Right lobe of liver (tissue), 4 donors: Measurements from ENCODE around the gene COL4A1.

Source experiments
- POLR2A ChIP-seq: fragments of 450-650 bp; IDR thresholded peaks from one replicate; pipeline ENCODE4 v1.6.1; 2017; ENCODE audit warnings: antibody characterized with exemption, mild to moderate bottlenecking
- TF ChIP-seq, protein P1 (sequence below), 4 donors: fragments of 200-600 bp in 3 of 4; fragments of 450-650 bp in 1 of 4; IDR thresholded peaks; one replicate each; pipeline versions ENCODE4 v1.5.1 to v1.8.0; 2016 to 2022; ENCODE audit warnings: antibody characterized with exemption in 4 of 4, mild to moderate bottlenecking in 2 of 4
- donor health status: DM: no; HTN: no; CAD: no.
- donor health status: DM: no; HTN: no; CAD: no.
- donor health status: DM: no; HTN: yes; CAD: no.

GRCh38 chr13:110334256-110334655, 27.3 kb upstream of the COL4A1 start:
- TF ChIP-seq, protein P1, sequence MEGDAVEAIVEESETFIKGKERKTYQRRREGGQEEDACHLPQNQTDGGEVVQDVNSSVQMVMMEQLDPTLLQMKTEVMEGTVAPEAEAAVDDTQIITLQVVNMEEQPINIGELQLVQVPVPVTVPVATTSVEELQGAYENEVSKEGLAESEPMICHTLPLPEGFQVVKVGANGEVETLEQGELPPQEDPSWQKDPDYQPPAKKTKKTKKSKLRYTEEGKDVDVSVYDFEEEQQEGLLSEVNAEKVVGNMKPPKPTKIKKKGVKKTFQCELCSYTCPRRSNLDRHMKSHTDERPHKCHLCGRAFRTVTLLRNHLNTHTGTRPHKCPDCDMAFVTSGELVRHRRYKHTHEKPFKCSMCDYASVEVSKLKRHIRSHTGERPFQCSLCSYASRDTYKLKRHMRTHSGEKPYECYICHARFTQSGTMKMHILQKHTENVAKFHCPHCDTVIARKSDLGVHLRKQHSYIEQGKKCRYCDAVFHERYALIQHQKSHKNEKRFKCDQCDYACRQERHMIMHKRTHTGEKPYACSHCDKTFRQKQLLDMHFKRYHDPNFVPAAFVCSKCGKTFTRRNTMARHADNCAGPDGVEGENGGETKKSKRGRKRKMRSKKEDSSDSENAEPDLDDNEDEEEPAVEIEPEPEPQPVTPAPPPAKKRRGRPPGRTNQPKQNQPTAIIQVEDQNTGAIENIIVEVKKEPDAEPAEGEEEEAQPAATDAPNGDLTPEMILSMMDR (IDR thresholded peaks at IDR 0.05) = no peak
- no peak for TF ChIP-seq POLR2A
